NCI-H146 treated with DMSO at 0.1 percent for 48 hours (cell line): Measurements from ENCODE around the gene CYTH2.

ENCODE experiments used
- DNase-seq: peaks from one replicate; lab custom pipeline; 2025; ENCODE audit not compliant: unreplicated experiment; lab: John Stamatoyannopoulos, UW

CYTH2 gene

GRCh38 chr19:48492925-48493717 is 24.0 kb downstream of the CYTH2 start:
- DNase-seq = peak; percentile 92

- DNase-seq = no peak
These were observed 24.7 kb downstream of the CYTH2 start for GRCh38 chr19:48493718-48494401.

- no peak for DNase-seq
These were observed 26.2 kb downstream of the CYTH2 start for GRCh38 chr19:48495396-48495795.

DNA sequence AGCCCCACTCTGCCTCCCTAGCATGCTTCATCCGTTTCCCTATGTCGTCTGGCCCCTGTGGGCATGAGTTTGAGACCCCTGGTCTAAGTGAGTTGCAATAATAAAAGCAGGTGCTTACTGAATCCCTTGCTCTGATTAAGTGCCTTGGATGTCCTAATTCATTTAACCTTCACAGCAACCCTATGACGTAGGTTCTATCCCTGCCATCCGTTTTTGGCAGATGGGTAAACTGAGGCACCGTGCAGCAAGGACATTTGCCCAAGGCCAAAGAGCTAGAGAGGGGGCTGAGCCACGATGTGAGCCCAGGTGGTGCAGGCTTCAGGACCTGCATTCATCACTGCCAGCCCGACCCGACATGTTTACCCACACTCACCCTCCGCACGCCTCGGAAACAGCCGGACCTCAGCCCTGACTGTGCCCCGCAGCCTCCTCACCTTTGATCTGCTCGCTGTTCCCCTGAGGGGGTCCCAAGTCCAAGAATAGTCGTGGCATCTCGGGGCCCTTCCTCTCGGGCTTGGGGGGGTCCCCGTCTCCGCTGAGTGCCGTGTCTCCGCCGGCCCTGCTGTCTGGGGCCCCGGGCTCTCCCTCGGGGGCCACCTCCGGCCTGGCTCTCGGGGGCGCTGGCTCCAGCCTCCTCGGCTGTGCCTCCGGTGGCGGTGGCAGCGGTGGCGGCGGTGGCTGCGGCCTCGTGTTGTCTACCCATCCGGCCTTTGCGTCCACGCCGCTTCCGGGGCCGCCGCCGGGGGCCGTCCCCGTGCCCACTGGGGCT is 28.0 kb downstream of the CYTH2 start:
- no peak for DNase-seq

DNA sequence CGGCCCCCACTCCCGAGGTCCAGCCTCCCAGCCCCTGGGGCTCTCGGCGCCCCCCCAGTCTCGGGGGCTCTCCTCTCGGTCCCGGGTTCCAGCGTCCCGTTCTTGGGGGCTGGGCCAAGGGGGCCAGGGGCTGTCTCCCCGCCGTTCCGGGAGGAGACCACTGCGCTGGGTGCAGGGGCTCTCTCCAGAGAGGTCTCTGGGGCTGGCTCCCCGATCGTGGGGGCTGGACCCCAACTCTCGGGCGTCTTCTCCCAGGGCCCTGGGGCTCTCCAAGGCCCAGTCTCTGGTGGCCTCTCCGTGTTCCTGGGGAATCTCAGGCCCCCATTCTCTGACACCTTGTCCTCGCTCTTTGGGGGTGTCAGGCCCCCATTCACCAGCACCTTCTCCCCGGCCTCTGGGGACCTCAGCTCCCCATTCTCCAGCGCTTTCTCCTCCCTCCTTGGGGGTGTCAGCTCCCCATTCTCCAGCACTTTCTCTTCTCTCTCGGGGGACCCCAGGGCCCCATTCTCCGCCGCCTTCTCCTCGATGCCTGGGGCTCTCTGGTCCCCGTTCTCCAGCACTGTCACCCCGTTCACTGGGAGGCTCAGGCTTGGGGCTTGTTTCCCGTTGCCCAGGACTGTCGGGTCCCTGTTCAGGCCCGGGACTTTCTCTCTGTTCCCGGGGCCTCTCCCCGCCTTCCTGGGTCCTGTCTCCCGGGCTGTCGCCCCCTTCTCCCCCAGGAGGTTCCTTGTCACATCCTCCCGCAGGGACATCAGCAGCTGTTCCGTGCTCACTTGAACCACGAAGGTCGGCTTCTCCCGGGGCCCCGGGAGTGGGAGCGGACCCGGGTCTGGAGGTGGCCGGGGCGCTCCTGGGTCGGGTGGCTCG is 28.8 kb downstream of the CYTH2 start:
- no peak for DNase-seq

DNA sequence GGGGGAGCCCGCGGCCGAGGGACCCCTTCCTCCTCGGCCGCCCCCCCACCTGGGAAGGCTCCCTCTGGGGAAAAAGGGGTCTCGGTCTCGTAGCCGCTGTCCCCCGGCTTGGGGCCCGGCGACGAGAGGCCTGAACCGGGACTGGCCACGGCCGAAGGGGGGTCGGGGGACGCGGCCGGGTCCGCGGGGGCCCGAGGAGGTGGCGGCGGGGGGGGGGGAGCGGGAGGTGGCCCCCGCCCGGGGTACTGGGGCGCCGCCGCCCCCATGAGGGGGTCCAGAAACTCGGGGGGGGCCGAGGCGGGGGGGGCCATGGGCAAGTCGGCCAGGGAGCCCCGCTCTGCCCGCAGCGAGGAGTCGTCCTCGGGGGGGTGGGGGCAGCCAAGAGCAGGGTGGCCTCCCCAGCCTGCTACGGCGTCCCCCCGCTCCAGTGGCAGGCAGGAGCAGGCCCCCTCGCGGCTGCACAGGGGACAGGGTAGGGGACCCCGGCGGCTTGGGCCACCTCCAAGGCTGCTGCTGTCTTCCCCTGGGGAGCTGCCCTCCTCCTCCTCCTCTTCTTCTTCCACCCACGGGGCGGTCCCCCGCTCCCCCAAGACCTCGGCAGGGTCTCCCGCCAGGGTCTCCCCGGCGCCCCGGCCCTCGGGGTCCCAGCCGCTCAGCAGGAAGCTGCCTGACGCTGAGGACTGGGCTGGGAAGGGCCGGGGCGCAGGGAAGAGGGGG is 29.6 kb downstream of the CYTH2 start:
- no peak for DNase-seq

- DNase-seq = no peak
These were observed 30.3 kb downstream of the CYTH2 start for GRCh38 chr19:48499316-48500090.

GRCh38 chr19:48500830-48501493 is 31.8 kb downstream of the CYTH2 start:
- no peak for DNase-seq

- DNase-seq = peak; percentile 91
These were observed 32.6 kb downstream of the CYTH2 start for GRCh38 chr19:48501494-48502349.

- no peak for DNase-seq
These were observed 33.3 kb downstream of the CYTH2 start for GRCh38 chr19:48502350-48503018.

DNA sequence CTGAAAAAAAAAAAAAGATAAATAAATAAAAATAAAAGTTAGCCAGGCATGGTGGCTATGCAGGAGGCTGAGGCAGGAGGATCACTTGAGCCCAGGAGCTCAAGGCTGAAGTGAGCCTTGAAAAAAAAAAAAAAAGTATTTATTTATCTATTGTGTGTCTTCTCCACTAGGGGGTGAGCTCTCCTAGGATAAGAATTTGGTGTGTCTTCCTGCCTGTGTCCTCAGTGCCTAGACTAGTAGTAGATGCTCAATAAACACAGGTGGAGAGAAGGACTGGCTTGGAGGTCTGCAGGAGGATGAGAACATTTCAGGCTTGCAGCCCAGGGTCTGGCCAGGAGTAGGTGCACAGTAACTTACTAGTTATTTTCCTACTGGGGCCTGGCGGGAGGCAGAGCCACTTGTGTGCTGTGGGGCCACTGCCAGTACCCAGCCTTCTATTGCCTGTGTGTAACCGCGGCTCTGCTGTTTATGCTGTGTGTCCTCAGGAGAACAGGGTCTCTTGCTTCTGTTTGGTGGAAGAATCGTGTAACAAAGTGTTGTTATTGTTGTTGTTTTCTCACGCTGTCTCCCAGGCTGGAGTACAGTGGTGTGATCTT is 37.1 kb downstream of the CYTH2 start:
- DNase-seq = peak; percentile 27

DNA sequence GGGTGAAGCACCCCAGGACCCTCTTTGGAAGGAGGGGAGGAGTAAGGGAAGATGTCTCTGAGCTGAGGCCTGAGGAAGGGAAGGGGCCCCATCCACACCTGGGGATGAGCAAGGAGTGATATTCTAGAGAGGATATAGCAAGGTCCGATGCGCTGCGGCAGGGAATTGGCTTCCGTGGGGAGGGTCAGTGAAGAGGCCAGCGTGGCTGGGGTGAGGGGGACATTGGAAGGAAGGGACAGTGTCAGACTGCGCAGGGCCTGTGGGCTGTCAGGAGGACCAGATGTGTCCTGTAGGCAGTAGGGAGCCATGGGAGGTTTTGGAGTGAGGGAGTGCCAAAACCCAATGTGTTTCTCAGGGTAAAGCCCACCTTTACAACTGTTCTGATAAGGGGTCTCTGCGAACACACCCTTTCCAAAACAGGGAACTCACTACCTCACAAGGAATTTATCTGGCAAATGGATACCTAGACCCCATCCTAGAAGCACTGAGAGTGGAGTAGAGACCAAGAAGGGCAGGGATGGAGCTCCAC is 38.8 kb downstream of the CYTH2 start:
- no peak for DNase-seq

- no peak for DNase-seq
These were observed 39.7 kb downstream of the CYTH2 start for GRCh38 chr19:48508729-48509411.

- no peak for DNase-seq
These were observed 40.5 kb downstream of the CYTH2 start for GRCh38 chr19:48509467-48510194.

DNA sequence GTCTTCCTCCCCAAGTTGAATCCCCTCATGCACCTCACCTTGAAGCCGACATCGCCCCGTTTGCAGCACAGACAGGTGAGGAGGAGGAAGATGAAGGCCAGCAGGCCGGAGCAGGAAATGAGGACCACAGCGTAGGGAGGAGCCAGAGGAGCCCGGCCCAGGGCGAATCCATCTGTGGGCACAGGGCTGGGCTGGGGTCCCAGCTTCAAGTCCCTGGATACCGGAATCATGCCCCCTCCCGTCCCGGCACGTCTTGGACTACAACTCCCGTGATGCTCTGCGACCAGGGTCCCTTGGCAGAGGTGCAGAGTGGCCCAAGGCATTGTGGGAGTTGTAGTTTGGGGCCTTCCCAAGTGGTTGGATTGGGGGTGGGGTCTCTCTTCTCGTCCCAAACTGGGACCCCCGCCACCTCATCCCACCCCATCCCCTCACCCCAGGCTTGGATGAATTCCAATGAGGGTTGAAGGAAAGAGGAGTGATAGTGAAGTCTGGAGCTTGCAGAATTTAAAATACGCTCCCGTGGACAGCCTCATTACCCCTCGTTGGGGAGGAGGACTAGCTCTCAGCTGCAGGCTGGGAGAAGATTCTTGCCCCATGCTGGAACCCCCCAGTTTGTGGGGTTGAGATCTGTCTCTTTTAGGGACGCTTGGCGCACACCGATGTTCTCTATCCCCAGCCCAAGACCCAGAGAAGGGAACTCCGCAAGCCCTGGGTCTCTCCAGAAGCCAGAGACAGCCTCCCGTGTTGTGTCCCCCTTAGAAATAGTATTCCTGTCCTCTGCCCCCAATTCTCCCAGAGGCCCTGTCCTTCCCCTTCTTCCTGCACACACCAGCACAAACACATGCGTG is 41.5 kb downstream of the CYTH2 start:
- peak; percentile 37 for DNase-seq
